Kidney tubule cell (primary cell): ENCODE data around the gene PIMREG.

Experiments
- DNase-seq: peaks from one replicate; pipeline ENCODE4 v3.0.0-alpha.2; 2018; ENCODE audit warnings: low spot score

Gene PIMREG

GRCh38 chr17:6498901-6499540 is 54.8 kb downstream of the PIMREG start:
- no peak for DNase-seq
